ENCODE data around the gene MYBPC2. TPM values are rescaled to one million over a fixed set of nuclear protein-coding genes. Genes with fewer than 3 reads are reported as not detected.

MYBPC2 gene
- total and polyA plus RNA-seq, 2 of the 4 experiments (the other 2 are of a cell fraction) = not detected

DNA sequence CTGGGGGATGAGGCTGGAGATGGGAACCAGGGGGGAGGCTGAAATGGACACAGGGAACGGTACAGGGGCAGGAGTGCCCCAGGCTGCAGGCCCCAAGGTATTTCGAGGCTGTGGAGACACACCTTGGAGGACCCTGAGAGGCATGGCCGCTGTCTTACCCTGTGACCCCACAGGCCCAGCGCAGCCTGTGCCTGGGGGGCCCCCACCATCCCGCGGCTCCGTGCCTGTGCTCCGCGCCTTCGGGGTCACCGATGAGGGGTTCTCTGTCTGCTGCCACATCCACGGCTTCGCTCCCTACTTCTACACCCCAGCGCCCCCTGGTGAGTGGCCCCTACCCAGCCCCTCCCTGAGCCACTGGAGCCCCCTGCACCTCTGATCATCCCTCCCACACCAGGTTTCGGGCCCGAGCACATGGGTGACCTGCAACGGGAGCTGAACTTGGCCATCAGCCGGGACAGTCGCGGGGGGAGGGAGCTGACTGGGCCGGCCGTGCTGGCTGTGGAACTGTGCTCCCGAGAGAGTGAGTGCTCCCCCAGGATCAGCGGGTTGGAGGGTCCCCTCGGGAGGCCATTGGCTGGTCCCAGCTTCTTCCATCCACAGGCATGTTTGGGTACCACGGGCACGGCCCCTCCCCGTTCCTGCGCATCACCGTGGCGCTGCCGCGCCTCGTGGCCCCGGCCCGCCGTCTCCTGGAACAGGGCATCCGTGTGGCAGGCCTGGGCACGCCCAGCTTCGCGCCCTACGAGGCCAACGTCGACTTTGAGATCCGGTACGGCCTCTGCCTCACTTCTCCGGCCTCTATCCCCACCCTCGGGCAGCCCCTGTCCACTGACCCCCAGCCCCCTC is 30.9 kb upstream of the MYBPC2 start:
- BruUV-seq (replicated peaks) = no TSS peak
- H2BK5ac ChIP-seq (ENCODE audit: low read depth, low read length, poor library complexity, severe bottlenecking) = no peak overlapping the region
- no peak for ATAC-seq (ENCODE audit: low read depth)
- no peak for TF ChIP-seq FOS (IDR thresholded peaks at IDR 0.05; ENCODE audit: low read depth, low read length)
- TF ChIP-seq, protein P1, sequence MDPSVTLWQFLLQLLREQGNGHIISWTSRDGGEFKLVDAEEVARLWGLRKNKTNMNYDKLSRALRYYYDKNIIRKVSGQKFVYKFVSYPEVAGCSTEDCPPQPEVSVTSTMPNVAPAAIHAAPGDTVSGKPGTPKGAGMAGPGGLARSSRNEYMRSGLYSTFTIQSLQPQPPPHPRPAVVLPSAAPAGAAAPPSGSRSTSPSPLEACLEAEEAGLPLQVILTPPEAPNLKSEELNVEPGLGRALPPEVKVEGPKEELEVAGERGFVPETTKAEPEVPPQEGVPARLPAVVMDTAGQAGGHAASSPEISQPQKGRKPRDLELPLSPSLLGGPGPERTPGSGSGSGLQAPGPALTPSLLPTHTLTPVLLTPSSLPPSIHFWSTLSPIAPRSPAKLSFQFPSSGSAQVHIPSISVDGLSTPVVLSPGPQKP (IDR thresholded peaks at IDR 0.05; ENCODE audit: borderline replicate concordance, low read depth, low read length) = no peak
- TF ChIP-seq MXI1 (IDR thresholded peaks at IDR 0.05; ENCODE audit: borderline replicate concordance, low read depth, low read length) = no peak
- TF ChIP-seq, protein P2, sequence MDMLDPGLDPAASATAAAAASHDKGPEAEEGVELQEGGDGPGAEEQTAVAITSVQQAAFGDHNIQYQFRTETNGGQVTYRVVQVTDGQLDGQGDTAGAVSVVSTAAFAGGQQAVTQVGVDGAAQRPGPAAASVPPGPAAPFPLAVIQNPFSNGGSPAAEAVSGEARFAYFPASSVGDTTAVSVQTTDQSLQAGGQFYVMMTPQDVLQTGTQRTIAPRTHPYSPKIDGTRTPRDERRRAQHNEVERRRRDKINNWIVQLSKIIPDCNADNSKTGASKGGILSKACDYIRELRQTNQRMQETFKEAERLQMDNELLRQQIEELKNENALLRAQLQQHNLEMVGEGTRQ (IDR thresholded peaks at IDR 0.05; ENCODE audit: low read depth, low read length) = no peak
- TF ChIP-seq NFE2L2 (IDR thresholded peaks at IDR 0.05; ENCODE audit: low read depth, low read length) = no peak
- TF ChIP-seq POLR2A (IDR thresholded peaks at IDR 0.05; ENCODE audit: low read depth, low read length) = no peak
- TF ChIP-seq, protein P3, sequence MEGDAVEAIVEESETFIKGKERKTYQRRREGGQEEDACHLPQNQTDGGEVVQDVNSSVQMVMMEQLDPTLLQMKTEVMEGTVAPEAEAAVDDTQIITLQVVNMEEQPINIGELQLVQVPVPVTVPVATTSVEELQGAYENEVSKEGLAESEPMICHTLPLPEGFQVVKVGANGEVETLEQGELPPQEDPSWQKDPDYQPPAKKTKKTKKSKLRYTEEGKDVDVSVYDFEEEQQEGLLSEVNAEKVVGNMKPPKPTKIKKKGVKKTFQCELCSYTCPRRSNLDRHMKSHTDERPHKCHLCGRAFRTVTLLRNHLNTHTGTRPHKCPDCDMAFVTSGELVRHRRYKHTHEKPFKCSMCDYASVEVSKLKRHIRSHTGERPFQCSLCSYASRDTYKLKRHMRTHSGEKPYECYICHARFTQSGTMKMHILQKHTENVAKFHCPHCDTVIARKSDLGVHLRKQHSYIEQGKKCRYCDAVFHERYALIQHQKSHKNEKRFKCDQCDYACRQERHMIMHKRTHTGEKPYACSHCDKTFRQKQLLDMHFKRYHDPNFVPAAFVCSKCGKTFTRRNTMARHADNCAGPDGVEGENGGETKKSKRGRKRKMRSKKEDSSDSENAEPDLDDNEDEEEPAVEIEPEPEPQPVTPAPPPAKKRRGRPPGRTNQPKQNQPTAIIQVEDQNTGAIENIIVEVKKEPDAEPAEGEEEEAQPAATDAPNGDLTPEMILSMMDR (conservative IDR thresholded peaks at IDR 0.05; ENCODE audit: low read depth, low read length) = no peak
- no peak for TF ChIP-seq MAZ (IDR thresholded peaks at IDR 0.05; ENCODE audit: borderline replicate concordance, low read depth, low read length)
- no peak for TF ChIP-seq RCOR1 (IDR thresholded peaks at IDR 0.05; ENCODE audit: insufficient replicate concordance, low read length)
- no peak for TF ChIP-seq RFX5 (IDR thresholded peaks at IDR 0.05; ENCODE audit: low read depth, low read length)
- no peak for TF ChIP-seq RAD21 (IDR thresholded peaks at IDR 0.05; ENCODE audit: low read length)
- TF ChIP-seq MAFK (IDR thresholded peaks at IDR 0.05; ENCODE audit: low read depth, low read length) = no peak
- TF ChIP-seq CEBPB (IDR thresholded peaks at IDR 0.05; ENCODE audit: low read depth, low read length) = no peak
- no peak for TF ChIP-seq BHLHE40 (IDR thresholded peaks at IDR 0.05; ENCODE audit: low read depth, low read length)
- no peak for TF ChIP-seq SMC3 (IDR thresholded peaks at IDR 0.05; ENCODE audit: low read depth, low read length)

More for the DNA sequence above, 30.9 kb upstream of the MYBPC2 start:
- intact Hi-C loops (cut with micrococcal nuclease) = no loop called here
- H3K23ac ChIP-seq (ENCODE audit: low read depth, low read length) = no peak overlapping the region
- H3K9me3 ChIP-seq (ENCODE audit: control insufficient read depth, insufficient read depth, low read length) = no peaks in the 10 kb centered on the region
- H2AK5ac ChIP-seq (ENCODE audit: low read depth, low read length) = no peak overlapping the region
- no peak overlapping the region for H2BK15ac ChIP-seq (ENCODE audit: low read depth, low read length)
- ChIA-PET CTCF (no interaction called here), POLR2A (ENCODE audit: unreplicated experiment) (no interaction called here)
- peaks cover 3% of the 10 kb centered on the region; the same call in 1 of the 2 replicates for H4K20me1 ChIP-seq (ENCODE audit: insufficient read depth, low read length)
- in situ Hi-C loops (cut with MboI; ENCODE audit: low sequenced_read_pairs) = no loop called here
- dilution Hi-C loops (cut with HindIII; ENCODE audit: low sequenced_read_pairs, unreplicated experiment) = no loop called here
- 96% methylated on average over 14 of the region's 48 CpGs; no CpG with 5 or more reads in 1 of the 2 experiments for WGBS, 2 experiments (ENCODE audit: extremely low coverage in 2 of 2, insufficient read length in 1 of 2)
- H2BK120ac ChIP-seq (ENCODE audit: low read depth, low read length) = no peak overlapping the region
- no peak overlapping the region for H3K18ac ChIP-seq (ENCODE audit: low read depth, low read length)
- no peaks in the 10 kb centered on the region; the same call in 1 of the 2 replicates for H3K9me1 ChIP-seq (ENCODE audit: insufficient read depth, low read length)
- no peaks in the 10 kb centered on the region for H3K4me1 ChIP-seq (ENCODE audit: control insufficient read depth, insufficient read depth, low read length)
- H3K4ac ChIP-seq (ENCODE audit: low read depth, low read length) = no peak overlapping the region
- DNase-seq = no peak
- H2AK9ac ChIP-seq (replicated peaks; ENCODE audit: low read depth, low read length, poor library complexity) = no peak overlapping the region
- H3K27me3 ChIP-seq (ENCODE audit: control insufficient read depth, insufficient read depth, low read length) = no peaks in the 10 kb centered on the region
- peaks cover 9% of the 10 kb centered on the region for H3K36me3 ChIP-seq (ENCODE audit: control insufficient read depth, insufficient read depth, low read length)
- no peak overlapping the region for H2BK20ac ChIP-seq (ENCODE audit: low read depth, low read length)
- H3K4me2 ChIP-seq (ENCODE audit: low read depth, low read length) = no peak overlapping the region
- H3K4me3 ChIP-seq (ENCODE audit: insufficient read depth, low read depth, low read length) = no peak overlapping the region
- no peak overlapping the region for H4K8ac ChIP-seq (ENCODE audit: low read depth in 2 of 2, low read length in 2 of 2)
- H3K9ac ChIP-seq (ENCODE audit: low read depth, low read length) = no peak overlapping the region
- no peak overlapping the region for H4K91ac ChIP-seq (ENCODE audit: insufficient read depth, low read depth, low read length)
- no peak overlapping the region for H3K27ac ChIP-seq (ENCODE audit: insufficient read depth, low read length)
- no peak overlapping the region for H2AFZ ChIP-seq (replicated peaks; ENCODE audit: low read length, poor library complexity)
- no peak overlapping the region for H3K14ac ChIP-seq (replicated peaks; ENCODE audit: low read depth, low read length)
- no peak overlapping the region for H4K5ac ChIP-seq (ENCODE audit: low read depth, low read length)
- peaks cover 0 to 7% of the 10 kb centered on the region in 2 experiments; a peak in 2 of 4 replicates for H3K79me1 ChIP-seq (ENCODE audit: low read depth in 1 of 2, low read length in 2 of 2)
- H3K56ac ChIP-seq (ENCODE audit: extremely low read depth, insufficient read depth, low read length) = no peak overlapping the region
